HCT116 (cell line): ENCODE measurements around the gene UBASH3B. TPM values are rescaled to one million over a fixed set of nuclear protein-coding genes. Genes with fewer than 3 reads are reported as not detected.

Experiments
- ATAC-seq: fragments of 200-7000 bp; cut with Tn5 transposase; 2 replicates; pipeline ENCODE4 v1.9.1; 2020; ENCODE audit warnings: mild to moderate bottlenecking, moderate library complexity
- BruUV-seq: library from RNA; stranded (reverse); fragments of 400-500 nt; replicated peaks from 2 replicates; lab custom pipeline; 2021; lab: Mats Ljungman, UMichigan
- CTCF ChIA-PET: fragments of 300-600 bp; sonication (Branson Sonifier 250); formaldehyde crosslinking; loops from one replicate; lab custom pipeline; 2021; ENCODE audit warnings: antibody characterized with exemption; lab: Charles Lee
- POLR2A ChIA-PET: fragments of 300-600, 350-600 bp; sonication (Branson Sonifier 250); formaldehyde crosslinking; loops from one replicate; lab custom pipeline; 2021; ENCODE audit warnings: antibody characterized with exemption; lab: Charles Lee
- RAD21 ChIA-PET, 2 experiments: fragments of 300-600 bp; sonication (Branson Sonifier 250); formaldehyde crosslinking; loops; one replicate each; lab custom pipeline; 2023; ENCODE audit warnings: low total read pairs in 2 of 2; ENCODE audit not compliant: uncharacterized antibody in 2 of 2, unreplicated experiment in 2 of 2, low non-redundant PET in 1 of 2; lab: Charles Lee
- DNase-seq: peaks from one replicate; pipeline ENCODE4 v3.0.0-alpha.2; 2010; ENCODE audit warnings: low read depth, low spot score
- H2AFZ ChIP-seq: fragments of 200-600 bp; shearing (Covaris generic), sonication (generic); 2 replicates; pipeline ENCODE4 v1.6.1; 2017; ENCODE audit warnings: low read depth, mixed run types, mixed read lengths, antibody characterized with exemption, low read length; ENCODE audit not compliant: poor library complexity, severe bottlenecking
- H3K27ac ChIP-seq: 2 replicates; pipeline ENCODE4 v1.5.1; 2012; ENCODE audit warnings: low read depth, low read length
- H3K27me3 ChIP-seq: fragments of 200-600 bp; sonication (generic); 2 replicates; pipeline ENCODE4 v1.6.1; 2016; ENCODE audit warnings: mixed run types, low read length, mixed read lengths; ENCODE audit not compliant: insufficient read depth
- H3K36me3 ChIP-seq, 2 experiments: fragments of 200-500 bp in 1 of 2; fragments of 200-600 bp in 1 of 2; sonication (Bioruptor generic) in 1 of 2; sonication (generic) in 1 of 2; 2 replicates each; pipeline versions ENCODE4 v1.5.1 to v1.6.1; 2014 to 2016; ENCODE audit warnings: low read length in 2 of 2, inconsistent platforms in 1 of 2, mixed read lengths in 1 of 2, mixed run types in 1 of 2; ENCODE audit not compliant: insufficient read depth in 2 of 2, control insufficient read depth in 1 of 2
- H3K4me1 ChIP-seq, 2 experiments: fragments of 200-600 bp in 1 of 2; sonication (generic) in 1 of 2; 2 replicates each; pipeline versions ENCODE4 v1.5.1 to v1.6.1; 2012 to 2017; ENCODE audit warnings: low read length in 2 of 2, inconsistent platforms in 1 of 2, mild to moderate bottlenecking in 1 of 2, mixed read lengths in 1 of 2, mixed run types in 1 of 2, moderate library complexity in 1 of 2; ENCODE audit not compliant: insufficient read depth in 2 of 2, control insufficient read depth in 1 of 2
- H3K4me2 ChIP-seq: fragments of 200-600 bp; sonication (generic); 2 replicates; pipeline ENCODE4 v1.6.1; 2017; ENCODE audit warnings: mixed run types, low read length, mixed read lengths
- H3K4me3 ChIP-seq, 2 experiments: fragments of 200-600 bp in 1 of 2; sonication (generic) in 1 of 2; replicated peaks in 1 of 2; 2 replicates each; pipeline ENCODE4 v1.5.1; 2011 to 2016; ENCODE audit warnings: low read length in 2 of 2, control low read depth in 1 of 2, low read depth in 1 of 2, mild to moderate bottlenecking in 1 of 2, mixed read lengths in 1 of 2, mixed run types in 1 of 2
- H3K79me2 ChIP-seq: fragments of 200-600 bp; sonication (generic); 2 replicates; pipeline ENCODE4 v1.6.1; 2017; ENCODE audit warnings: mild to moderate bottlenecking, mixed run types, low read length, moderate library complexity, mixed read lengths; ENCODE audit not compliant: insufficient read depth
- H3K9ac ChIP-seq: fragments of 200-600 bp; sonication (generic); 2 replicates; pipeline ENCODE4 v1.6.1; 2016; ENCODE audit warnings: low read length, mixed read lengths
- H3K9me2 ChIP-seq: fragments of 200-600 bp; sonication (generic), shearing (Covaris generic); 2 replicates; pipeline ENCODE4 v1.6.1; 2017; ENCODE audit warnings: mixed run types, mild to moderate bottlenecking, moderate library complexity; ENCODE audit not compliant: insufficient read depth
- H3K9me3 ChIP-seq, 2 experiments: fragments of 200-500 bp in 1 of 2; fragments of 200-600 bp in 1 of 2; sonication (Bioruptor generic) in 1 of 2; sonication (generic) in 1 of 2; 2 replicates each; pipeline ENCODE4 v1.6.1; 2014 to 2017; ENCODE audit warnings: low read length in 2 of 2, mixed read lengths in 2 of 2, inconsistent platforms in 1 of 2, low read depth in 1 of 2, mild to moderate bottlenecking in 1 of 2, mixed run types in 1 of 2, moderate library complexity in 1 of 2; ENCODE audit not compliant: control insufficient read depth in 1 of 2, insufficient read depth in 1 of 2
- H4K20me1 ChIP-seq: fragments of 200-600 bp; sonication (generic), shearing (Covaris generic); 2 replicates; pipeline ENCODE4 v1.6.1; 2017; ENCODE audit warnings: mixed run types, mild to moderate bottlenecking, moderate library complexity; ENCODE audit not compliant: insufficient read depth
- CBX3 ChIP-seq: IDR thresholded peaks from 2 replicates; pipeline ENCODE4 v1.6.1; 2012; ENCODE audit warnings: low read depth
- CEBPB ChIP-seq: IDR thresholded peaks from 2 replicates; pipeline ENCODE4 v1.6.1; 2012; ENCODE audit warnings: low read depth
- EGR1 ChIP-seq: IDR thresholded peaks from 2 replicates; pipeline ENCODE4 v1.6.1; 2012; ENCODE audit warnings: low read depth
- ELF1 ChIP-seq: IDR thresholded peaks from 2 replicates; pipeline ENCODE4 v1.6.1; 2012; ENCODE audit warnings: low read depth, borderline replicate concordance
- EZH2phosphoT487 ChIP-seq: fragments of 200-600 bp; IDR thresholded peaks from 2 replicates; pipeline ENCODE4 v1.6.1; 2018; ENCODE audit warnings: antibody characterized with exemption, borderline replicate concordance
- FOSL1 ChIP-seq: IDR thresholded peaks from 2 replicates; pipeline ENCODE4 v1.6.1; 2012; ENCODE audit warnings: low read depth
- JUND ChIP-seq: IDR thresholded peaks from 2 replicates; pipeline ENCODE4 v1.6.1; 2012
- POLR2A ChIP-seq: IDR thresholded peaks from 2 replicates; pipeline ENCODE4 v1.7.0; 2011; ENCODE audit warnings: borderline replicate concordance; ENCODE audit not compliant: insufficient read depth, insufficient read length; ENCODE audit errors: extremely low read depth
- POLR2AphosphoS5 ChIP-seq: IDR thresholded peaks from 2 replicates; pipeline ENCODE4 v1.6.1; 2011; ENCODE audit warnings: mild to moderate bottlenecking, low read depth, low read length, moderate library complexity
- RAD21 ChIP-seq: IDR thresholded peaks from 2 replicates; pipeline ENCODE4 v1.6.1; 2012; ENCODE audit warnings: low read depth, mild to moderate bottlenecking
- SIN3A ChIP-seq: IDR thresholded peaks from 2 replicates; pipeline ENCODE4 v1.6.1; 2012; ENCODE audit warnings: low read depth
- SP1 ChIP-seq: IDR thresholded peaks from 2 replicates; pipeline ENCODE4 v1.6.1; 2012; ENCODE audit warnings: low read depth
- TCF7L2 ChIP-seq: IDR thresholded peaks from 2 replicates; pipeline ENCODE4 v1.7.0; 2011; ENCODE audit warnings: borderline replicate concordance, inconsistent platforms; ENCODE audit not compliant: insufficient read depth, insufficient read length; ENCODE audit errors: extremely low read depth
- YY1 ChIP-seq: IDR thresholded peaks from 2 replicates; pipeline ENCODE4 v1.6.1; 2011; ENCODE audit warnings: low read length, low read depth, moderate library complexity, mild to moderate bottlenecking; ENCODE audit not compliant: insufficient replicate concordance; ENCODE audit errors: extremely low read depth
- ZFX ChIP-seq: fragments of 450-650 bp; IDR thresholded peaks from 2 replicates; pipeline ENCODE4 v1.6.1; 2017
- ZNF274 ChIP-seq: fragments of 200-500 bp; sonication (Bioruptor generic); IDR thresholded peaks from 2 replicates; pipeline ENCODE4 v1.6.1; 2014; ENCODE audit warnings: mild to moderate bottlenecking, low read depth, low read length, inconsistent platforms
- intact Hi-C: fragments of 100-400 bp; cut with micrococcal nuclease; formaldehyde crosslinking; loops from 2 replicates; pipeline ENCODE4 v1.10.0; 2022
- total RNA-seq: library from RNA; stranded (reverse); gene quantifications from one replicate; pipeline ENCODE4 v1.2.1, GENCODE V29; 2021; ENCODE audit not compliant: unreplicated experiment
- TF ChIP-seq, protein P1 (sequence below): IDR thresholded peaks from 2 replicates; pipeline ENCODE4 v1.6.1; 2012; ENCODE audit warnings: low read depth
- TF ChIP-seq, protein P2 (sequence below): IDR thresholded peaks from 2 replicates; pipeline ENCODE4 v1.6.1; 2012
- TF ChIP-seq, protein P3 (sequence below): IDR thresholded peaks from 2 replicates; pipeline ENCODE4 v1.6.1; 2012
- TF ChIP-seq, protein P4 (sequence below): IDR thresholded peaks from 2 replicates; pipeline ENCODE4 v1.6.1; 2011; ENCODE audit warnings: mild to moderate bottlenecking, low read length, moderate library complexity; ENCODE audit not compliant: insufficient replicate concordance; ENCODE audit errors: extremely low read depth

The UBASH3B gene
- total RNA-seq, 1 experiment from 2014 or later, result 40.3 TPM

DNA sequence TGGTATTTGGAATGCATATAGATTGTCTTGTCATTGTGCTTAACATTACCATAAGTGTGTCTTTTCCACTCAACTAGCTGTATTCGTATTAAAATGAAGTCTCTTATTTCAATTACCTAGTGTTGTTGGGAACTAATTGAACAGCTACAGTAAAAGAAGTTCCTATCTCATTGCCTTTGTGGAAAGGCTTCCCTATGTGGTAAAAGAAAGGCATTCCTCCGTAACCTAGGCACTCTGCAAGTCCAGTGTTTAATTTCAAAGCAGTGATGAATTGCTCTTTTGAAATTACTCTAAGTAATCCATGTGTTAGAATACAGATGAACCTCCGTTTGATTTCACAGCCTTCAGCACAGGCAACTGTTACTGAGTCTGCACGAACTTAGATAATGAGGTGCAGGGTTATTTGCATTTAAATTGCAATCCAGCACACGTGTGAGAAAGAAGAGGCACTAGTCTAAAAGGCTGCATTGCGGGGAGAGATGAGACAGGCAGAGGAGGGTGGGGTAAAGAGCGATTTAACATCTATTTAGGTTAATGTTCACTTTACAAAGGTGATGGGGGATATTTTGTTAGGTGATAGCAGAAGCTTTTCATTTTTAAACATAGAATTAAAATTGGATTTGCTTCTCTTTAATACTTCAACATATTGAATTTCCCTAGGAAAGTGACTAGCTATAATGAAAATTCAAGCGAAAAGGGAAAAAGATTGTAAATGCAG is 157.8 kb downstream of the UBASH3B start:
- DNase-seq, result no peak
- no peak overlapping the region for H3K4me3 ChIP-seq
- H2AFZ ChIP-seq, result no peak overlapping the region
- no peak for ATAC-seq
- TF ChIP-seq, protein P1, sequence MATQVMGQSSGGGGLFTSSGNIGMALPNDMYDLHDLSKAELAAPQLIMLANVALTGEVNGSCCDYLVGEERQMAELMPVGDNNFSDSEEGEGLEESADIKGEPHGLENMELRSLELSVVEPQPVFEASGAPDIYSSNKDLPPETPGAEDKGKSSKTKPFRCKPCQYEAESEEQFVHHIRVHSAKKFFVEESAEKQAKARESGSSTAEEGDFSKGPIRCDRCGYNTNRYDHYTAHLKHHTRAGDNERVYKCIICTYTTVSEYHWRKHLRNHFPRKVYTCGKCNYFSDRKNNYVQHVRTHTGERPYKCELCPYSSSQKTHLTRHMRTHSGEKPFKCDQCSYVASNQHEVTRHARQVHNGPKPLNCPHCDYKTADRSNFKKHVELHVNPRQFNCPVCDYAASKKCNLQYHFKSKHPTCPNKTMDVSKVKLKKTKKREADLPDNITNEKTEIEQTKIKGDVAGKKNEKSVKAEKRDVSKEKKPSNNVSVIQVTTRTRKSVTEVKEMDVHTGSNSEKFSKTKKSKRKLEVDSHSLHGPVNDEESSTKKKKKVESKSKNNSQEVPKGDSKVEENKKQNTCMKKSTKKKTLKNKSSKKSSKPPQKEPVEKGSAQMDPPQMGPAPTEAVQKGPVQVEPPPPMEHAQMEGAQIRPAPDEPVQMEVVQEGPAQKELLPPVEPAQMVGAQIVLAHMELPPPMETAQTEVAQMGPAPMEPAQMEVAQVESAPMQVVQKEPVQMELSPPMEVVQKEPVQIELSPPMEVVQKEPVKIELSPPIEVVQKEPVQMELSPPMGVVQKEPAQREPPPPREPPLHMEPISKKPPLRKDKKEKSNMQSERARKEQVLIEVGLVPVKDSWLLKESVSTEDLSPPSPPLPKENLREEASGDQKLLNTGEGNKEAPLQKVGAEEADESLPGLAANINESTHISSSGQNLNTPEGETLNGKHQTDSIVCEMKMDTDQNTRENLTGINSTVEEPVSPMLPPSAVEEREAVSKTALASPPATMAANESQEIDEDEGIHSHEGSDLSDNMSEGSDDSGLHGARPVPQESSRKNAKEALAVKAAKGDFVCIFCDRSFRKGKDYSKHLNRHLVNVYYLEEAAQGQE, result no peak
- TF ChIP-seq ZFX, result no peak
- no peak for TF ChIP-seq CEBPB
- no peak for TF ChIP-seq EZH2phosphoT487
- no peak for TF ChIP-seq SIN3A
- TF ChIP-seq FOSL1, result no peak
- TF ChIP-seq TCF7L2, result no peak
- TF ChIP-seq POLR2A, result no peak
- no peak for TF ChIP-seq EGR1
- TF ChIP-seq, protein P2, sequence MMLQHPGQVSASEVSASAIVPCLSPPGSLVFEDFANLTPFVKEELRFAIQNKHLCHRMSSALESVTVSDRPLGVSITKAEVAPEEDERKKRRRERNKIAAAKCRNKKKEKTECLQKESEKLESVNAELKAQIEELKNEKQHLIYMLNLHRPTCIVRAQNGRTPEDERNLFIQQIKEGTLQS, result no peak
- no peak for TF ChIP-seq ZNF274
- TF ChIP-seq, protein P3, sequence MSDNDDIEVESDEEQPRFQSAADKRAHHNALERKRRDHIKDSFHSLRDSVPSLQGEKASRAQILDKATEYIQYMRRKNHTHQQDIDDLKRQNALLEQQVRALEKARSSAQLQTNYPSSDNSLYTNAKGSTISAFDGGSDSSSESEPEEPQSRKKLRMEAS, result no peak
- no peak for TF ChIP-seq RAD21
- no peak for TF ChIP-seq YY1
- TF ChIP-seq CBX3, result no peak
- no peak for TF ChIP-seq ELF1
- no peak for TF ChIP-seq POLR2AphosphoS5
- TF ChIP-seq, protein P4, sequence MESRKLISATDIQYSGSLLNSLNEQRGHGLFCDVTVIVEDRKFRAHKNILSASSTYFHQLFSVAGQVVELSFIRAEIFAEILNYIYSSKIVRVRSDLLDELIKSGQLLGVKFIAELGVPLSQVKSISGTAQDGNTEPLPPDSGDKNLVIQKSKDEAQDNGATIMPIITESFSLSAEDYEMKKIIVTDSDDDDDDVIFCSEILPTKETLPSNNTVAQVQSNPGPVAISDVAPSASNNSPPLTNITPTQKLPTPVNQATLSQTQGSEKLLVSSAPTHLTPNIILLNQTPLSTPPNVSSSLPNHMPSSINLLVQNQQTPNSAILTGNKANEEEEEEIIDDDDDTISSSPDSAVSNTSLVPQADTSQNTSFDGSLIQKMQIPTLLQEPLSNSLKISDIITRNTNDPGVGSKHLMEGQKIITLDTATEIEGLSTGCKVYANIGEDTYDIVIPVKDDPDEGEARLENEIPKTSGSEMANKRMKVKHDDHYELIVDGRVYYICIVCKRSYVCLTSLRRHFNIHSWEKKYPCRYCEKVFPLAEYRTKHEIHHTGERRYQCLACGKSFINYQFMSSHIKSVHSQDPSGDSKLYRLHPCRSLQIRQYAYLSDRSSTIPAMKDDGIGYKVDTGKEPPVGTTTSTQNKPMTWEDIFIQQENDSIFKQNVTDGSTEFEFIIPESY, result no peak
- TF ChIP-seq JUND, result no peak
- no peak for TF ChIP-seq SP1
- no peak overlapping the region for H3K4me2 ChIP-seq
- H3K9ac ChIP-seq, result no peak overlapping the region
- intact Hi-C loops, result no loop called here
- POLR2A ChIA-PET, result no interaction called here
- RAD21 ChIA-PET, result interaction anchor here in 1 of 2 experiments (0.6 kb wide), 1 partner anchor 43 kb away, joined by 4 read pairs; no protein-coding TSS in a partner anchor
- H3K9me3 ChIP-seq, result no peaks in the 10 kb centered on the region
- peaks cover 17 to 22% of the 10 kb centered on the region in 2 experiments for H3K4me1 ChIP-seq
- no peaks in the 10 kb centered on the region for H4K20me1 ChIP-seq
- CTCF ChIA-PET, result interaction anchor here (0.9 to 2.6 kb wide), 6 partner anchors 17 to 241 kb away, joined by 3 to 18 read pairs (median 5); no protein-coding TSS in a partner anchor
- no peak overlapping the region for H3K27ac ChIP-seq
- no peaks in the 10 kb centered on the region for H3K79me2 ChIP-seq
- H3K9me2 ChIP-seq, result no peaks in the 10 kb centered on the region
- no TSS peak for BruUV-seq
- no peaks in the 10 kb centered on the region for H3K27me3 ChIP-seq
- no peaks in the 10 kb centered on the region for H3K36me3 ChIP-seq
